ENCODE measurements around the gene FAM117B.
"Not testable (repeated sequence)": the region's sequence is repeated elsewhere in the genome, so short reads cannot be mapped to it uniquely, and the experiment has no call there.

Gene FAM117B

DNA sequence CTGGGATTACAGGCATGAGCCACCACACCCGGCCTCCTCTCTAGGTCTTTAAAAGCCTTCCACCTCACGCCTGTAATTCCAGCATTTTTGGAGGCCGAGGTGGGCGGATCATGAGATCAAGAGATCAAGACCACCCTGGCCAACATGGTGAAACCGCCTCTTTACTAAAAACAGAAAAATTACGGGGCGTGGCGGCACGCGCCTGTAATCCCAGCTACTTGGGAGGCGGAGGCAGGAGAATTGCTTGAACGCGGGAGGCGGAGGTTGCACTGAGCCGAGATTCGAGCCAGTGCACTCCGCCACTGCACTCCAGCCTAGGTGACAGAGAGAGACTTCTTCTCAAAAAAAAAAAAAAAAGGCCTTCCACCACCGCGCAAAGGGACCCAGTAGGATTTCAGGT lies 1.3 kb upstream of the FAM117B start:
- in situ Hi-C loops (cut with MboI; ENCODE audit: low pct_unique_long_range_greater_than_20kb, low sequenced_read_pairs): no loop called here
- no peak for DNase-seq

- peak; percentile 71 for DNase-seq
- in situ Hi-C loops (cut with MboI; ENCODE audit: low pct_unique_long_range_greater_than_20kb, low sequenced_read_pairs): no loop called here
Measured at GRCh38 chr2:202635428-202636212, 851 bp downstream of the FAM117B start.

GRCh38 chr2:202636213-202636513 lies 1.4 kb downstream of the FAM117B start:
- in situ Hi-C loops (cut with MboI; ENCODE audit: low pct_unique_long_range_greater_than_20kb, low sequenced_read_pairs): no loop called here

DNA sequence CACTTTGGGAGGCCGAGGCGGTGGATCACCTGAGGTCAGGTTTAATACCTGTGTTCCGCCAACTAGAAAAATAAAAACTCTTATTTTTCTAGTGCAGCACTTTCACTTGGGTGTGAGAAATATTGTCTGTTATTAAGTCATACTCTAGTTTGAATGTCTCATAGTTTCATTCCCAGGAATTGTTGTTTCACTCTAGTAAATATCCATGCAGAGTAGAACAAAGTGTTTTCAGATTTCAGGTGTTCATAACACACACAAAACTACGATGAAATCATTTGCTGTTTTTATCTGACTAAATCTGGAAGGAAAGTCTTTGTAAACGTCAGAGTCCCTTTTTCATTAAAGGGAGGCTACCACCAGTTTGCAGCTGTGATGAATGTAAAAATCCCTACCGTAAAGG lies 4.0 kb downstream of the FAM117B start:
- in situ Hi-C loops (cut with MboI; ENCODE audit: low pct_unique_long_range_greater_than_20kb, low sequenced_read_pairs): no loop called here
- DNase-seq: no peak

More at GRCh38 chr2:202636213-202636513, 1.4 kb downstream of the FAM117B start:
- no peak for DNase-seq

- in situ Hi-C loops (cut with MboI; ENCODE audit: low pct_unique_long_range_greater_than_20kb, low sequenced_read_pairs): no loop called here
- DNase-seq: no peak
Measured at GRCh38 chr2:202639231-202639630, 4.5 kb downstream of the FAM117B start.

DNA sequence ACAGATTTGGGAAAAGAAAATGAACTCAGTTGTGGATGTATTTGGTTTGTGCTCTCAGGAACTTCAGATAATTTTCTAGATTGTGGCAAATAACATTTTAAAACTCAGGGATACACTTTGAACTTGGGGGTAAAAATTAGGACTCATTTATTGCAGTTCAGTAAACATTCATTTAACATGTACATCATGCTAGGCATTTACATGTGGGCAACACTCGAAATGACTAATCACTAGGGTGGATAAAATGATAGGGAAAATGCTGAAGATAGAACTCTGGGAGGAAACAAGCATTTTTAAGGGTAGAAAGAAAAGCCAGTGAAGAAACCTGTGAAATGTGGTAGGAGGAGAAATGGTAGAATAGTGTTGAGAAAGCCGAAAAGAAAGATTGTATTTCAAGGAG lies 7.8 kb downstream of the FAM117B start:
- in situ Hi-C loops (cut with MboI; ENCODE audit: low pct_unique_long_range_greater_than_20kb, low sequenced_read_pairs): no loop called here
- no peak for DNase-seq

GRCh38 chr2:202643012-202643858 lies 8.5 kb downstream of the FAM117B start:
- DNase-seq: peak; percentile 21
- in situ Hi-C loops (cut with MboI; ENCODE audit: low pct_unique_long_range_greater_than_20kb, low sequenced_read_pairs): no loop called here

DNA sequence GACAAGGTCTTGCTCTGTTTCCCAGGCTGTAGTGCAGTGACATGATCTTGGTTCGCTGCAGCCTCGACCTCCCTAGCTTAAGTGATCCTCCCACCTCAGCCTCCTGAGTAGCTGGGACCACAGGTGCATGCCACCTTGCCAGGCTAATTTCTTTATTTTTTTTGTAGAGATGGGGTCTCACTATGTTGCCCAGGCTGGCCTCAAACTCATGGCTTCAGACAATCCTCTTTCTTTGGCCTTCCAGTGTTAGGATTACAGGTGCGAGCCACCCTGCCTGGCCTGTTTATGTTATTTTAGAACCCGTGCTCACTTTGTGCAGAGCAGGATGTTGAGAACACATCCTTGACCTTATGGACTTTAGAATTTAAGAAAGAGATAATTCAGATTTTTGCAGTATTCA lies 17.4 kb downstream of the FAM117B start:
- no peak for DNase-seq
- in situ Hi-C loops (cut with MboI; ENCODE audit: low pct_unique_long_range_greater_than_20kb, low sequenced_read_pairs): no loop called here

DNA sequence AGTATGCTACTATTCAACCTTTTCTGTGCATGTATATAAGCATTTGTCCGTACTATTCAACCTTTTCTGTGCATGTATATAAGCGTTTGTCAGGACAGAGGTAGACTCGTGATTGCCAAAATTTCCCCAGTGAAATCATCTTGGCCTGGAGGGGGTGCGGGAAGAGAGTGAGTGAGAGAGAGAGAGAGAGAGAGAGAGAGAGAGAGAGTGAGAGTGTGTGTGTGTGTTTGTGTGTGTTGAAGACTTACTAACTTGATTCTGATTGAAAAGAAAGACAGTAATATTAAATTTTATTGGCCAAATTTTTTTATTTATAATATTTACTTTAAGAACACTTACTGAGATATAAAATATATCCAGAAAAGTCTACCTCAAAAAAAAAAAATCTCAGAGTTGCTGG lies 19.1 kb downstream of the FAM117B start:
- in situ Hi-C loops (cut with MboI; ENCODE audit: low pct_unique_long_range_greater_than_20kb, low sequenced_read_pairs): no loop called here

DNA sequence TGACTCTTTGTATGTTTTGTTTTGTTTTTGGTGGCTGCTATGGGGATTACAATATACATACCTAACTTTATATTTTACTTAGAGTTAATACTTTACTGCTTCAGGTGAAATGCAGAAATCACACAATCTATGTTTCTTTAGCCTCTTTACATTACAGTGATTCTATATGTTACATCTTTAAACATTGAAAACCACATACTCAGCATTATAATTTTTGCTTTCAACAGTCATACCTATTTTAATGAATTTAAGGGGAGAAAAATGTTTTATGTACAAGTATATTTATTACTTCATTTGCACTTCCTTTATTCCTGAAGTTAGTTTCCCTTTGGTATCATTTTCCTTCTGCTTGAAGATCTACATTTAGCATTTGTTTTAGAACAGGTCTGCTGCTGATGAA lies 23.1 kb downstream of the FAM117B start:
- no peak for DNase-seq
- in situ Hi-C loops (cut with MboI; ENCODE audit: low pct_unique_long_range_greater_than_20kb, low sequenced_read_pairs): no loop called here

More for the DNA sequence above, 19.1 kb downstream of the FAM117B start:
- no peak for DNase-seq

GRCh38 chr2:202660796-202661195 lies 26.0 kb downstream of the FAM117B start:
- no peak for DNase-seq
- in situ Hi-C loops (cut with MboI; ENCODE audit: low pct_unique_long_range_greater_than_20kb, low sequenced_read_pairs): no loop called here

DNA sequence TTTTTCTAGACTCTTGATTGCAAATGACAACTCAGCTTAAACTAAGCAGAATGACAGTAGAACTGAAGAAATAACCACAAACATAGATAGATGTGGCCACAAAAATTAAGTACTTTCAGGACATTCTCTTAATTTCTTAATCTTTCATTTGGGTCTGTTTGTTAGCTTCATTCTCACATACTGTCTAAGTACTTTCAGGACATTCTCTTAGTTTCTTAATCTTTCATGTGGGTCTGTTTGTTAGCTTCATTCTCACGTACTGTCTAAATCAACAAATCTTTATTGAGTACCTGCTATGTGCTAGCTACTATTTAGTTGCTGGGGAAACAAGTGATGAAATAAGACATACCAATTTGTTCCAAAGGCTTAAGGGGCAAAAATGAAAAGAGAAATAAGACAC lies 35.1 kb downstream of the FAM117B start:
- DNase-seq: no peak
- in situ Hi-C loops (cut with MboI; ENCODE audit: low pct_unique_long_range_greater_than_20kb, low sequenced_read_pairs): no loop called here

DNA sequence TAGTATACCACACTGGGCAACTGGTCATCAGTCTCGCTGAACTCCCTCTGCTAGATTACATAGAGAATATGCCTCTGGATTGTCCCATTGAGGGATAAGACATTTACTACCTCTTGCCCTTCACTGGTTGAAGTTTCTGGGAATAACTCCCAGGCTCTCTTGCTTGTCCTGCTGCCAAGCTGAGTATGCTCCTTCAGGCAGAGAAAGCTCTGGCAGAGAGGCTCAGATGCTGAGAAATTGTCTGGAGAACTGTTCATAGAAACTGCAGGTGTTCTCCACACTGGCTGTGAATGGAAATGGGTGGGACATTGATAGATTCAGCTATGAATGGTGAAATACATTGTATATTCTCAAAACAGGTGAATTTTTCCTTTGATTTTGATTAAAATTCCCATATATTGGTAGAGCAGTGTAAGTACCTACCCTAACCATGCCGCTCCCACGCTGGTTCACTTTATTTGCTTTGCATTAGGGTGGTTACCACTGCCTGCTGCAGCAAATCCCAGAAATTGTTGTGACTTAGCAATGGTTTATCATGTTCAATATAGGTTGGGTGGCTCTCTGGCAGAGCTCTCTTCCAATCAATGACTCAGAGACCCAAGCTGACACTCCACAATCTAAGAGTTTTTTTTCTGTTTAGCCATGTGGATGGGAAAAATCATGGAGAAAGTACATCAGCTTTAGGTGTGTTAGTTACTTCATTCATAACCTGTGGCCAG lies 36.7 kb downstream of the FAM117B start:
- in situ Hi-C loops (cut with MboI; ENCODE audit: low pct_unique_long_range_greater_than_20kb, low sequenced_read_pairs): no loop called here
- DNase-seq: no peak

- DNase-seq; in situ Hi-C loops (cut with MboI; ENCODE audit: low pct_unique_long_range_greater_than_20kb, low sequenced_read_pairs): not testable (repeated sequence)
Measured at GRCh38 chr2:202675097-202675496, 40.3 kb downstream of the FAM117B start.

DNA sequence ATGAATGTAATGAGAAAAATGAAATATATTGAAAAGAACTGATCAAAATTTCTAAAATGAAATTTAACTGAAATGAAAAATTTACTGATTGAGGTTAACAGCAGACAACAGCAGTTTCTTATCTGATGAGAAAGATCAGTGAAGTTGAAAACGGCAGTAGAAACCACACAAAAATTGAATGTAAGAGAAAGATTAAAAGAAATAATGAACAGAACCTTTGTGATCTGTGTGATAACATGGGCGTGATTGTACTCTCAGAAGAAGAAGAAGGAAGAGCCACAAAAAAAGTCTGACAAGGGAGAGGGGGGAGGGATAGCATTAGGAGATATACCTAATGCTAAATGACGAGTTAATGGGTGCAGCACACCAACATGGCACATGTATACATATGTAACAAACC lies 45.2 kb downstream of the FAM117B start:
- DNase-seq: no peak
- in situ Hi-C loops (cut with MboI; ENCODE audit: low pct_unique_long_range_greater_than_20kb, low sequenced_read_pairs): no loop called here

- in situ Hi-C loops (cut with MboI; ENCODE audit: low pct_unique_long_range_greater_than_20kb, low sequenced_read_pairs): no loop called here
Measured at GRCh38 chr2:202680512-202680911, 45.7 kb downstream of the FAM117B start.

DNA sequence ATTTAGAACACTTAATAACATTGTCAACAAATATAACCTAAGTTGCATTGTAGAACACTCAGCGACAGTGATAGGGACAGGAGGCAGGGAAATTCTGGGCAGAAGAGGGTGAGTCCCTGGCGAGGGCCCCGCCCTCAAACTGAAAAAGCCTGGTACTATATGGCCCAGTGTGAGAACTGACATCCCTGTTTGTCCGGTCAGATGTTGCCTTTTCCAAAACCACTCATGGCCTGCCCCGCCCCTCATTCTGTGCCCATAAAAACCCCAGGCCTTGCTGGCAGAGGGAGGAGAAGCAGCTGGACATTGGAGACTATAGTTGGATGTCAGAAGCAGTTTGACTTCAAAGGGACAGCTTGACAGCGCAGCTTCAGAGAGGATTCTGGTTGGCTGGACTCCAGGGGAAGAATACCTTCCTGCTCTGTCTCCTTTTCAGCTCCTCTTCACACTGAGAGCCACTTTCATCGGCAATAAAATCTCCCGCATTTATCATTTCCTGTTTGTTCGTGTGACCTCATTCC lies 47.0 kb downstream of the FAM117B start:
- in situ Hi-C loops (cut with MboI; ENCODE audit: low pct_unique_long_range_greater_than_20kb, low sequenced_read_pairs): no loop called here
- no peak for DNase-seq

More at GRCh38 chr2:202680512-202680911, 45.7 kb downstream of the FAM117B start:
- DNase-seq: no peak

- in situ Hi-C loops (cut with MboI; ENCODE audit: low pct_unique_long_range_greater_than_20kb, low sequenced_read_pairs): no loop called here
- DNase-seq: no peak
Measured at GRCh38 chr2:202682274-202682673, 47.5 kb downstream of the FAM117B start.

DNA sequence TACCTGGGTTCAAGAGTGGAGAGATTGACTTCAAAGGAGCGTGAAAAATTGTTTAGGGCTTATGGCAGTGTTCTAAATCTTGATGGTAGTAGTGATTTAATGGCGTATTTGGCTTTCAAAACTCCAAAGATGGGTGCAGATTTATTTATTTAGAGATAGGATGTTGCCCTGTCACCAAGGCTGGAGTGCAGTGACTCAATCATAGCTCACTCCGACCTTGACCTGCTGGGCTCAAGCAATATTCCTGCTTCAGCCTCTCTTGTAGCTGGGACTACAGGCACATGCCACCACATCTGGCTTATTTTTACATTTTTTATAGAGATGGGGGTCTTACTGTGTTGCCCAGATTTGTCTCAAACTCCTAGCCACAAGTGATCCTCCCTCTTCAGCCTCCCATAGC lies 52.5 kb downstream of the FAM117B start:
- DNase-seq: no peak
- in situ Hi-C loops (cut with MboI; ENCODE audit: low pct_unique_long_range_greater_than_20kb, low sequenced_read_pairs): no loop called here

- DNase-seq: no peak
- in situ Hi-C loops (cut with MboI; ENCODE audit: low pct_unique_long_range_greater_than_20kb, low sequenced_read_pairs): no loop called here
Measured at GRCh38 chr2:202689459-202689858, 54.7 kb downstream of the FAM117B start.

All from KBM-7 (cell line).